HepG2 (cell line): Measurements from ENCODE around the gene HS6ST2.

Source experiments
- BRCA1 ChIP-seq: sonication (generic); formaldehyde crosslinking; IDR thresholded peaks from 2 replicates; pipeline ENCODE4 v1.4.0; 2020; ENCODE audit warnings: missing genetic modification reagents
- EP300 ChIP-seq, 3 experiments: sonication (generic) in 1 of 3; formaldehyde crosslinking in 1 of 3; IDR thresholded peaks; 2 replicates each; pipeline versions ENCODE4 v1.5.1 to v1.6.1; 2011 to 2020; ENCODE audit warnings: low read depth in 2 of 3, low read length in 2 of 3, borderline replicate concordance in 1 of 3, improper control_type of control experiment in 1 of 3, mild to moderate bottlenecking in 1 of 3, missing genetic modification reagents in 1 of 3, moderate library complexity in 1 of 3
- EZH2 ChIP-seq: conservative IDR thresholded peaks from 2 replicates; pipeline ENCODE4 v1.6.1; 2012; ENCODE audit warnings: mild to moderate bottlenecking, low read depth, low read length, moderate library complexity
- GABPA ChIP-seq, 2 experiments: IDR thresholded peaks; 2 replicates each; pipeline ENCODE4 v1.6.1; 2011 to 2016; ENCODE audit warnings: low read depth in 2 of 2, low read length in 1 of 2, missing biosample characterization in 1 of 2, missing genetic modification characterization in 1 of 2
- JUNB ChIP-seq: sonication (generic); formaldehyde crosslinking; IDR thresholded peaks from 2 replicates; pipeline ENCODE4 v1.8.0; 2022; ENCODE audit warnings: missing genetic modification reagents, mild to moderate bottlenecking, borderline replicate concordance
- MYC ChIP-seq: sonication (generic); formaldehyde crosslinking; IDR thresholded peaks from 2 replicates; pipeline ENCODE4 v1.9.0; 2021; ENCODE audit warnings: missing genetic modification reagents, borderline replicate concordance
- POLR2A ChIP-seq, 2 experiments: IDR thresholded peaks; 2 replicates each; pipeline ENCODE4 v1.6.1; 2011; ENCODE audit warnings: low read depth in 2 of 2, low read length in 2 of 2, mild to moderate bottlenecking in 1 of 2, moderate library complexity in 1 of 2; ENCODE audit not compliant: insufficient read depth in 1 of 2
- SUZ12 ChIP-seq: fragments of 150-350 bp; IDR thresholded peaks from 2 replicates; pipeline ENCODE4 v1.6.1; 2014; ENCODE audit warnings: low read depth, low read length
- ZBTB34 ChIP-seq: sonication (generic); formaldehyde crosslinking; IDR thresholded peaks from 2 replicates; pipeline ENCODE4 v1.8.0; 2022; ENCODE audit warnings: mild to moderate bottlenecking, missing genetic modification reagents
- ZFY ChIP-seq: sonication (generic); formaldehyde crosslinking; IDR thresholded peaks from 2 replicates; pipeline ENCODE4 v1.4.0; 2020; ENCODE audit warnings: missing genetic modification reagents
- ZNF781 ChIP-seq: sonication (generic); formaldehyde crosslinking; IDR thresholded peaks from 2 replicates; pipeline ENCODE4 v1.5.1; 2020; ENCODE audit warnings: borderline replicate concordance, mild to moderate bottlenecking, missing genetic modification reagents; ENCODE audit errors: not compliant biosample characterization
- TF ChIP-seq, protein P1 (sequence below): conservative IDR thresholded peaks from 2 replicates; pipeline ENCODE4 v1.6.1; 2018; ENCODE audit warnings: missing genetic modification reagents

DNA sequence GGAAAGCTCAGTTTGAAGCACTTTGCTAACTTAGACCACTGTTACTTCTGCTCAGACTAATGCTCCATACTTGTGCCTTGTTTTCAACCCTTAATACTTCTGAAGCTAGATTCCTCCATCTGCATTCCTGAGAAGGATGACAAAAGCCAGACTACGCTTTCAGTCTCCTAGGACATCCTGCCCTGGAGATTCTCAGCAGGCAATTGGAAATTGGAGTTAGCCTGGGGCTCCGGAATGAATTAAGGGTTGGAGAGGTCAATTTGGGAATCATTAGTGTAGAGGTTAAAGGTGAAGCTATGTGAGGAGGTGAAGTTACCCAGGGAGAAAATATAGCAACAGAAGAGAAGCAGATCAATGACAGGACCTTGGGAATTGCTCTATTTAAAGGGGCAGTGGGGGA, 253.7 kb downstream of the HS6ST2 start:
- TF ChIP-seq POLR2A (IDR thresholded peaks at IDR 0.05; ENCODE audit: insufficient read depth in 1 of 2, low read depth in 2 of 2, low read length in 2 of 2) (no peak), JUNB (no peak), BRCA1 (CRISPR knock-in tag) (no peak), ZFY (CRISPR knock-in tag) (no peak), EP300 (IDR thresholded peaks at IDR 0.05; ENCODE audit: low read depth in 2 of 2, low read length in 2 of 2) (no peak), EP300 (CRISPR knock-in tag; IDR thresholded peaks at IDR 0.05; ENCODE audit: borderline replicate concordance) (no peak), GABPA (IDR thresholded peaks at IDR 0.05; ENCODE audit: low read depth, low read length) (no peak), GABPA (CRISPR knock-in tag; IDR thresholded peaks at IDR 0.05; ENCODE audit: low read depth) (no peak), SUZ12 (no peak), MYC (no peak), EZH2 (no peak), ZNF781 (CRISPR knock-in tag) (no peak), ZBTB34 (CRISPR knock-in tag) (no peak)
- TF ChIP-seq, protein P1, sequence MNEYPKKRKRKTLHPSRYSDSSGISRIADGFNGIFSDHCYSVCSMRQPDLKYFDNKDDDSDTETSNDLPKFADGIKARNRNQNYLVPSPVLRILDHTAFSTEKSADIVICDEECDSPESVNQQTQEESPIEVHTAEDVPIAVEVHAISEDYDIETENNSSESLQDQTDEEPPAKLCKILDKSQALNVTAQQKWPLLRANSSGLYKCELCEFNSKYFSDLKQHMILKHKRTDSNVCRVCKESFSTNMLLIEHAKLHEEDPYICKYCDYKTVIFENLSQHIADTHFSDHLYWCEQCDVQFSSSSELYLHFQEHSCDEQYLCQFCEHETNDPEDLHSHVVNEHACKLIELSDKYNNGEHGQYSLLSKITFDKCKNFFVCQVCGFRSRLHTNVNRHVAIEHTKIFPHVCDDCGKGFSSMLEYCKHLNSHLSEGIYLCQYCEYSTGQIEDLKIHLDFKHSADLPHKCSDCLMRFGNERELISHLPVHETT (CRISPR knock-in tag): no peak
